HCT116 (cell line): ENCODE measurements around the gene WNT7B. TPM values are rescaled to one million over a fixed set of nuclear protein-coding genes. Genes with fewer than 3 reads are reported as not detected.

Source experiments
- ATAC-seq: fragments of 200-7000 bp; cut with Tn5 transposase; 2 replicates; pipeline ENCODE4 v1.9.1; 2020; ENCODE audit warnings: mild to moderate bottlenecking, moderate library complexity
- BruUV-seq: library from RNA; stranded (reverse); fragments of 400-500 nt; replicated peaks from 2 replicates; lab custom pipeline; 2021; lab: Mats Ljungman, UMichigan
- CTCF ChIA-PET: fragments of 300-600 bp; sonication (Branson Sonifier 250); formaldehyde crosslinking; loops from one replicate; lab custom pipeline; 2021; ENCODE audit warnings: antibody characterized with exemption; lab: Charles Lee
- POLR2A ChIA-PET: fragments of 300-600, 350-600 bp; sonication (Branson Sonifier 250); formaldehyde crosslinking; loops from one replicate; lab custom pipeline; 2021; ENCODE audit warnings: antibody characterized with exemption; lab: Charles Lee
- RAD21 ChIA-PET, 2 experiments: fragments of 300-600 bp; sonication (Branson Sonifier 250); formaldehyde crosslinking; loops; one replicate each; lab custom pipeline; 2023; ENCODE audit warnings: low total read pairs in 2 of 2; ENCODE audit not compliant: uncharacterized antibody in 2 of 2, unreplicated experiment in 2 of 2, low non-redundant PET in 1 of 2; lab: Charles Lee
- DNase-seq: peaks from one replicate; pipeline ENCODE4 v3.0.0-alpha.2; 2010; ENCODE audit warnings: low read depth, low spot score
- H2AFZ ChIP-seq: fragments of 200-600 bp; shearing (Covaris generic), sonication (generic); 2 replicates; pipeline ENCODE4 v1.6.1; 2017; ENCODE audit warnings: low read depth, mixed run types, mixed read lengths, antibody characterized with exemption, low read length; ENCODE audit not compliant: poor library complexity, severe bottlenecking
- H3K27ac ChIP-seq: 2 replicates; pipeline ENCODE4 v1.5.1; 2012; ENCODE audit warnings: low read depth, low read length
- H3K27me3 ChIP-seq: fragments of 200-600 bp; sonication (generic); 2 replicates; pipeline ENCODE4 v1.6.1; 2016; ENCODE audit warnings: mixed run types, low read length, mixed read lengths; ENCODE audit not compliant: insufficient read depth
- H3K36me3 ChIP-seq, 2 experiments: fragments of 200-500 bp in 1 of 2; fragments of 200-600 bp in 1 of 2; sonication (Bioruptor generic) in 1 of 2; sonication (generic) in 1 of 2; 2 replicates each; pipeline versions ENCODE4 v1.5.1 to v1.6.1; 2014 to 2016; ENCODE audit warnings: low read length in 2 of 2, inconsistent platforms in 1 of 2, mixed read lengths in 1 of 2, mixed run types in 1 of 2; ENCODE audit not compliant: insufficient read depth in 2 of 2, control insufficient read depth in 1 of 2
- H3K4me1 ChIP-seq, 2 experiments: fragments of 200-600 bp in 1 of 2; sonication (generic) in 1 of 2; 2 replicates each; pipeline versions ENCODE4 v1.5.1 to v1.6.1; 2012 to 2017; ENCODE audit warnings: low read length in 2 of 2, inconsistent platforms in 1 of 2, mild to moderate bottlenecking in 1 of 2, mixed read lengths in 1 of 2, mixed run types in 1 of 2, moderate library complexity in 1 of 2; ENCODE audit not compliant: insufficient read depth in 2 of 2, control insufficient read depth in 1 of 2
- H3K4me2 ChIP-seq: fragments of 200-600 bp; sonication (generic); 2 replicates; pipeline ENCODE4 v1.6.1; 2017; ENCODE audit warnings: mixed run types, low read length, mixed read lengths
- H3K4me3 ChIP-seq, 2 experiments: fragments of 200-600 bp in 1 of 2; sonication (generic) in 1 of 2; replicated peaks in 1 of 2; 2 replicates each; pipeline ENCODE4 v1.5.1; 2011 to 2016; ENCODE audit warnings: low read length in 2 of 2, control low read depth in 1 of 2, low read depth in 1 of 2, mild to moderate bottlenecking in 1 of 2, mixed read lengths in 1 of 2, mixed run types in 1 of 2
- H3K79me2 ChIP-seq: fragments of 200-600 bp; sonication (generic); 2 replicates; pipeline ENCODE4 v1.6.1; 2017; ENCODE audit warnings: mild to moderate bottlenecking, mixed run types, low read length, moderate library complexity, mixed read lengths; ENCODE audit not compliant: insufficient read depth
- H3K9ac ChIP-seq: fragments of 200-600 bp; sonication (generic); 2 replicates; pipeline ENCODE4 v1.6.1; 2016; ENCODE audit warnings: low read length, mixed read lengths
- H3K9me2 ChIP-seq: fragments of 200-600 bp; sonication (generic), shearing (Covaris generic); 2 replicates; pipeline ENCODE4 v1.6.1; 2017; ENCODE audit warnings: mixed run types, mild to moderate bottlenecking, moderate library complexity; ENCODE audit not compliant: insufficient read depth
- H3K9me3 ChIP-seq, 2 experiments: fragments of 200-500 bp in 1 of 2; fragments of 200-600 bp in 1 of 2; sonication (Bioruptor generic) in 1 of 2; sonication (generic) in 1 of 2; 2 replicates each; pipeline ENCODE4 v1.6.1; 2014 to 2017; ENCODE audit warnings: low read length in 2 of 2, mixed read lengths in 2 of 2, inconsistent platforms in 1 of 2, low read depth in 1 of 2, mild to moderate bottlenecking in 1 of 2, mixed run types in 1 of 2, moderate library complexity in 1 of 2; ENCODE audit not compliant: control insufficient read depth in 1 of 2, insufficient read depth in 1 of 2
- H4K20me1 ChIP-seq: fragments of 200-600 bp; sonication (generic), shearing (Covaris generic); 2 replicates; pipeline ENCODE4 v1.6.1; 2017; ENCODE audit warnings: mixed run types, mild to moderate bottlenecking, moderate library complexity; ENCODE audit not compliant: insufficient read depth
- ELF1 ChIP-seq: IDR thresholded peaks from 2 replicates; pipeline ENCODE4 v1.6.1; 2012; ENCODE audit warnings: low read depth, borderline replicate concordance
- EZH2 ChIP-seq: fragments of 200-600 bp; sonication (generic); IDR thresholded peaks from 2 replicates; pipeline ENCODE4 v1.6.1; 2017; ENCODE audit warnings: antibody characterized with exemption, mixed run types
- POLR2A ChIP-seq: IDR thresholded peaks from 2 replicates; pipeline ENCODE4 v1.7.0; 2011; ENCODE audit warnings: borderline replicate concordance; ENCODE audit not compliant: insufficient read depth, insufficient read length; ENCODE audit errors: extremely low read depth
- RAD21 ChIP-seq: IDR thresholded peaks from 2 replicates; pipeline ENCODE4 v1.6.1; 2012; ENCODE audit warnings: low read depth, mild to moderate bottlenecking
- REST ChIP-seq: IDR thresholded peaks from 2 replicates; pipeline ENCODE4 v1.6.1; 2012; ENCODE audit warnings: low read depth
- TCF7L2 ChIP-seq: IDR thresholded peaks from 2 replicates; pipeline ENCODE4 v1.7.0; 2011; ENCODE audit warnings: borderline replicate concordance, inconsistent platforms; ENCODE audit not compliant: insufficient read depth, insufficient read length; ENCODE audit errors: extremely low read depth
- YY1 ChIP-seq: IDR thresholded peaks from 2 replicates; pipeline ENCODE4 v1.6.1; 2011; ENCODE audit warnings: low read length, low read depth, moderate library complexity, mild to moderate bottlenecking; ENCODE audit not compliant: insufficient replicate concordance; ENCODE audit errors: extremely low read depth
- ZBTB33 ChIP-seq: IDR thresholded peaks from 2 replicates; pipeline ENCODE4 v1.6.1; 2011; ENCODE audit warnings: mild to moderate bottlenecking, low read length, moderate library complexity; ENCODE audit not compliant: insufficient replicate concordance; ENCODE audit errors: extremely low read depth
- ZNF274 ChIP-seq: fragments of 200-500 bp; sonication (Bioruptor generic); IDR thresholded peaks from 2 replicates; pipeline ENCODE4 v1.6.1; 2014; ENCODE audit warnings: mild to moderate bottlenecking, low read depth, low read length, inconsistent platforms
- intact Hi-C: fragments of 100-400 bp; cut with micrococcal nuclease; formaldehyde crosslinking; loops from 2 replicates; pipeline ENCODE4 v1.10.0; 2022
- total RNA-seq: library from RNA; stranded (reverse); gene quantifications from one replicate; pipeline ENCODE4 v1.2.1, GENCODE V29; 2021; ENCODE audit not compliant: unreplicated experiment

WNT7B gene
- total RNA-seq, 1 experiment from 2014 or later = 10.5 TPM

GRCh38 chr22:45992737-45993136 lies 15.8 kb upstream of the WNT7B start:
- H3K4me1 ChIP-seq = no peaks in the 10 kb centered on the region
- H3K79me2 ChIP-seq = no peaks in the 10 kb centered on the region
- H4K20me1 ChIP-seq = no peaks in the 10 kb centered on the region
- intact Hi-C loops = no loop called here
- ChIA-PET RAD21 (no interaction called here), CTCF (no interaction called here), POLR2A (no interaction called here)
- H3K27me3 ChIP-seq = no peaks in the 10 kb centered on the region
- no peak for TF ChIP-seq ELF1
- TF ChIP-seq YY1 = no peak
- TF ChIP-seq ZNF274 = no peak
- TF ChIP-seq RAD21 = no peak
- no peak for TF ChIP-seq ZBTB33
- TF ChIP-seq POLR2A = no peak
- TF ChIP-seq TCF7L2 = no peak
- no peak for TF ChIP-seq EZH2
- TF ChIP-seq REST = no peak
- no peaks in the 10 kb centered on the region for H3K9me2 ChIP-seq
- no peak overlapping the region for H2AFZ ChIP-seq
- ATAC-seq (no peak), DNase-seq (no peak)
- H3K4me2 ChIP-seq = no peak overlapping the region
- BruUV-seq = no TSS peak
- H3K9ac ChIP-seq = no peak overlapping the region
- no peak overlapping the region for H3K4me3 ChIP-seq
- H3K9me3 ChIP-seq = no peaks in the 10 kb centered on the region
- H3K27ac ChIP-seq = no peak overlapping the region
- no peaks in the 10 kb centered on the region for H3K36me3 ChIP-seq
